ENCODE data around the gene IQSEC2. TPM values are rescaled to one million over a fixed set of nuclear protein-coding genes. Genes with fewer than 3 reads are reported as not detected.
A peak's percentile ranks its signal among the peaks of the same experiment; 100 is the strongest.

Gene IQSEC2
- total and polyA plus RNA-seq, 7 donors = 8.2 to 63.8 (median 41.5) TPM

GRCh38 chrX:53224860-53225797 is 56.3 kb downstream of the IQSEC2 start, which contains the start of gene KDM5C:
Gene KDM5C, minus strand, starts transcription at chrX:53225207. Its CDS starts 318 bp downstream, at chrX:53224889.
- H3K4me1 ChIP-seq = peaks cover 20% of the 10 kb centered on the region
- ATAC-seq (peak; percentile 80 to 87 (median 84)), DNase-seq (peak; percentile 95 to 97)
- no peaks in the 10 kb centered on the region for H3K27me3 ChIP-seq (ENCODE audit: insufficient read depth in 3 of 3, low read length in 2 of 3)
- peaks cover 2 to 8% of the 10 kb centered on the region in 2 donors for H3K36me3 ChIP-seq (ENCODE audit: insufficient read depth in 1 of 2, low read depth in 1 of 2)
- WGBS, 3 donors = 0 to 1% (median 0%) methylated on average over 36 to 67 of the region's 67 CpGs
- H3K4me3 ChIP-seq = peak within 1 kb of the TSS; percentile 97
- TF ChIP-seq CTCF (IDR thresholded peaks at IDR 0.05) = no peak
- peak within 1 kb of the TSS; percentile 95 for H3K27ac ChIP-seq
- no peaks in the 10 kb centered on the region for H3K9me3 ChIP-seq
- intact Hi-C loops (cut with DNase I) = loop anchor here in 1 of 2 donors (10.0 kb wide), 1 partner anchor 140 kb away; the partner anchor contains the start of gene TSPYL2

- intact Hi-C loops (cut with DNase I) = loop anchor here (2.0 to 10.0 kb wide), 2 partner anchors 139 to 153 kb away; partner anchors contain the start of gene TSPYL2 (in 1 of the 2)
- TF ChIP-seq CTCF (IDR thresholded peaks at IDR 0.05) = no peak
- H3K36me3 ChIP-seq (ENCODE audit: insufficient read depth in 1 of 2, low read depth in 1 of 2) = peaks cover 2 to 17% of the 10 kb centered on the region in 2 donors
- ATAC-seq (peak; percentile 57 to 72 (median 68)), DNase-seq (peak in 1 of 2 donors; percentile 67)
- peaks cover 20% of the 10 kb centered on the region for H3K4me1 ChIP-seq
- WGBS, 3 donors = 0 to 1% (median 1%) methylated on average over 20 to 40 of the region's 40 CpGs
- H3K27me3 ChIP-seq (ENCODE audit: insufficient read depth in 3 of 3, low read length in 2 of 3) = no peaks in the 10 kb centered on the region
- H3K9me3 ChIP-seq = no peaks in the 10 kb centered on the region
- H3K27ac ChIP-seq = peak overlapping the region; percentile 95
- peak overlapping the region; percentile 97 for H3K4me3 ChIP-seq
Observed at GRCh38 chrX:53223955-53224859, 57.2 kb downstream of the IQSEC2 start.

- H3K4me1 ChIP-seq = peaks cover 20% of the 10 kb centered on the region
- TF ChIP-seq CTCF (IDR thresholded peaks at IDR 0.05) = no peak
- H3K9me3 ChIP-seq = no peaks in the 10 kb centered on the region
- ATAC-seq (peak in 3 of 4 donors; percentile 30 to 44 (median 39)), DNase-seq (no peak)
- H3K27ac ChIP-seq = peak overlapping the region; percentile 95
- no peaks in the 10 kb centered on the region for H3K27me3 ChIP-seq (ENCODE audit: insufficient read depth in 3 of 3, low read length in 2 of 3)
- peaks cover 2 to 28% of the 10 kb centered on the region in 2 donors for H3K36me3 ChIP-seq (ENCODE audit: insufficient read depth in 1 of 2, low read depth in 1 of 2)
- peak overlapping the region; percentile 97 for H3K4me3 ChIP-seq
- 20 to 49% (median 46%) methylated on average over 2 of the region's 2 CpGs for WGBS, 3 donors
- intact Hi-C loops (cut with DNase I) = loop anchor here (2.0 to 10.0 kb wide), 2 partner anchors 138 to 152 kb away; partner anchors contain the start of gene TSPYL2 (in 1 of the 2)
Observed at GRCh38 chrX:53223068-53223693, 58.2 kb downstream of the IQSEC2 start.

Other genes starting within 250 kb of the IQSEC2 start
- gene GPR173, start 232.8 kb downstream of the IQSEC2 start, total RNA-seq = under 1 TPM; 0.13 to 0.34 (median 0.20) TPM
- gene GPR173, start 232.8 kb downstream of the IQSEC2 start, polyA plus RNA-seq = under 1 TPM; 0.03 to 0.16 (median 0.08) TPM
- gene TSPYL2, start 199.2 kb downstream of the IQSEC2 start, total RNA-seq = 10 to 100 TPM; 20.0 to 56.4 (median 28.1) TPM
- gene TSPYL2, start 199.2 kb downstream of the IQSEC2 start, polyA plus RNA-seq = 10 to 100 TPM in 2 of 3 donors, 1 to 10 TPM in 1; 9.2 to 45.2 (median 23.2) TPM
- 1 to 10 TPM; 3.4 to 8.2 (median 4.8) TPM for gene KANTR, start 187.4 kb downstream of the IQSEC2 start, total RNA-seq
- gene KANTR, start 187.4 kb downstream of the IQSEC2 start, polyA plus RNA-seq = 1 to 10 TPM in 2 of 3 donors, under 1 TPM in 1; 0.89 to 5.2 (median 1.5) TPM
- gene KDM5C, start 56.4 kb downstream of the IQSEC2 start, total RNA-seq = 100 to 1,000 TPM in 2 of 4 donors, 10 to 100 TPM in 2; 62.2 to 119 (median 96.0) TPM
- gene KDM5C, start 56.4 kb downstream of the IQSEC2 start, polyA plus RNA-seq = 10 to 100 TPM; 22.4 to 52.9 (median 36.1) TPM
- 10 to 100 TPM; 25.9 to 45.0 (median 31.6) TPM for gene SMC1A, start 141.1 kb upstream of the IQSEC2 start, total RNA-seq
- 1 to 10 TPM; 8.1 to 10.0 (median 9.2) TPM for gene SMC1A, start 141.1 kb upstream of the IQSEC2 start, polyA plus RNA-seq
- under 1 TPM; 0.14 to 0.64 (median 0.40) TPM for gene RIBC1, start 141.3 kb upstream of the IQSEC2 start, total RNA-seq
- 1 to 10 TPM in 1 of 3 donors, under 1 TPM in 2; 0.15 to 2.3 (median 0.44) TPM for gene RIBC1, start 141.3 kb upstream of the IQSEC2 start, polyA plus RNA-seq
- gene HSD17B10, start 152.8 kb upstream of the IQSEC2 start, total RNA-seq = 10 to 100 TPM; 51.8 to 98.0 (median 68.4) TPM
- gene HSD17B10, start 152.8 kb upstream of the IQSEC2 start, polyA plus RNA-seq = 100 to 1,000 TPM in 1 of 3 donors, 10 to 100 TPM in 2; 56.3 to 117 (median 76.4) TPM

Measured in psoas muscle (tissue), 8 donors.